Caco-2 (cell line): Measurements from ENCODE around the gene TTC7B. TPM values are rescaled to one million over a fixed set of nuclear protein-coding genes. Genes with fewer than 3 reads are reported as not detected.

ENCODE experiments used
- BruUV-seq: library from RNA; stranded (reverse); fragments of 400-500 nt; replicated peaks from 2 replicates; lab custom pipeline; 2021; lab: Mats Ljungman, UMichigan
- CTCF ChIA-PET: fragments of 300-600 bp; sonication (Branson Sonifier 250); formaldehyde crosslinking; loops from one replicate; lab custom pipeline; 2022; ENCODE audit warnings: antibody characterized with exemption; lab: Charles Lee
- POLR2A ChIA-PET: fragments of 300-600 bp; sonication (Branson Sonifier 250); formaldehyde crosslinking; loops from one replicate; lab custom pipeline; 2022; ENCODE audit warnings: antibody characterized with exemption; lab: Charles Lee
- DNase-seq, 2 experiments: peaks; one replicate each; pipeline versions ENCODE4 v3.0.0 to v3.0.0-alpha.2; 2020 to 2022
- H3K27me3 ChIP-seq: replicated peaks from 2 replicates; pipeline ENCODE4 v1.6.0; 2011; ENCODE audit warnings: low read length; ENCODE audit not compliant: control insufficient read depth, insufficient read depth
- H3K36me3 ChIP-seq: 2 replicates; pipeline ENCODE4 v1.5.1; 2011; ENCODE audit warnings: low read length; ENCODE audit not compliant: control insufficient read depth, insufficient read depth
- H3K4me1 ChIP-seq: fragments of 250-450 bp; sonication (Bioruptor Pico); 2 replicates; pipeline ENCODE4 v1.5.1; 2020; ENCODE audit warnings: mild to moderate bottlenecking
- H3K4me3 ChIP-seq: 2 replicates; pipeline ENCODE4 v1.5.1; 2011; ENCODE audit warnings: low read depth, mild to moderate bottlenecking, control low read depth, low read length
- H3K9me3 ChIP-seq: fragments of 250-450 bp; sonication (Bioruptor Pico); 2 replicates; pipeline ENCODE4 v1.5.1; 2020; ENCODE audit warnings: mild to moderate bottlenecking, moderate library complexity
- H3K27ac Mint-ChIP-seq: one replicate; pipeline ENCODE4 v1.8.0; 2022; ENCODE audit warnings: mixed read lengths; ENCODE audit not compliant: unreplicated experiment
- H3K27me3 Mint-ChIP-seq: one replicate; pipeline ENCODE4 v1.8.0; 2022; ENCODE audit warnings: mixed read lengths; ENCODE audit not compliant: insufficient read depth, unreplicated experiment
- H3K36me3 Mint-ChIP-seq: one replicate; pipeline ENCODE4 v1.8.0; 2022; ENCODE audit warnings: mild to moderate bottlenecking, mixed read lengths; ENCODE audit not compliant: insufficient read depth, unreplicated experiment
- H3K4me1 Mint-ChIP-seq: one replicate; pipeline ENCODE4 v1.8.0; 2022; ENCODE audit warnings: low read depth, mixed read lengths; ENCODE audit not compliant: unreplicated experiment
- H3K4me3 Mint-ChIP-seq: one replicate; pipeline ENCODE4 v1.8.0; 2022; ENCODE audit warnings: mild to moderate bottlenecking, moderate library complexity, mixed read lengths; ENCODE audit not compliant: unreplicated experiment
- H3K9me3 Mint-ChIP-seq: one replicate; pipeline ENCODE4 v1.8.0; 2022; ENCODE audit warnings: mixed read lengths; ENCODE audit not compliant: unreplicated experiment
- CTCF ChIP-seq, 2 experiments: fragments of 200-600 bp in 1 of 2; IDR thresholded peaks; 1 replicate in 1 of 2; 2 replicates in 1 of 2; pipeline versions ENCODE4 v1.5.1 to v1.8.0; 2011 to 2022; ENCODE audit warnings: antibody characterized with exemption in 1 of 2, control low read depth in 1 of 2, inconsistent platforms in 1 of 2, low read depth in 1 of 2, low read length in 1 of 2, mild to moderate bottlenecking in 1 of 2, moderate library complexity in 1 of 2; ENCODE audit not compliant: insufficient read depth in 1 of 2, severe bottlenecking in 1 of 2, unreplicated experiment in 1 of 2
- intact Hi-C: fragments of 100-400 bp; cut with micrococcal nuclease; formaldehyde crosslinking; loops from one replicate; pipeline ENCODE4 v1.10.0; 2022; ENCODE audit not compliant: unreplicated experiment
- total RNA-seq: library from RNA; stranded (reverse); gene quantifications from 2 replicates; pipeline ENCODE4 v1.2.3, GENCODE V29; 2022

Gene TTC7B
- total RNA-seq, 1 experiment from 2014 or later: 28.5 TPM

- BruUV-seq: no TSS peak
These were observed 239.6 kb downstream of the TTC7B start for GRCh38 chr14:90576581-90576980.

GRCh38 chr14:90575781-90576180, 240.4 kb downstream of the TTC7B start:
- no peak overlapping the region for H3K4me3 ChIP-seq
- BruUV-seq: no TSS peak
- no peak for DNase-seq
- Mint-ChIP-seq H3K4me1 (no peaks in the 10 kb centered on the region), H3K9me3 (no peaks in the 10 kb centered on the region), H3K36me3 (no peaks in the 10 kb centered on the region), H3K4me3 (no peak overlapping the region), H3K27me3 (no peaks in the 10 kb centered on the region), H3K27ac (no peak overlapping the region)
- TF ChIP-seq CTCF (IDR thresholded peaks at IDR 0.05; ENCODE audit: insufficient read depth in 1 of 2, low read depth in 1 of 2, low read length in 1 of 2, severe bottlenecking in 1 of 2, unreplicated experiment in 1 of 2): no peak
- H3K4me1 ChIP-seq: no peaks in the 10 kb centered on the region
- no peaks in the 10 kb centered on the region for H3K27me3 ChIP-seq
- H3K36me3 ChIP-seq: no peaks in the 10 kb centered on the region
- POLR2A ChIA-PET: no interaction called here
- H3K9me3 ChIP-seq: no peaks in the 10 kb centered on the region
- intact Hi-C loops: no loop called here
- CTCF ChIA-PET: interaction anchor here (0.7 kb wide), 1 partner anchor 58 kb away, joined by 3 read pairs; no protein-coding TSS in a partner anchor

More at GRCh38 chr14:90576581-90576980, 239.6 kb downstream of the TTC7B start:
- Mint-ChIP-seq H3K4me3 (no peak overlapping the region), H3K27me3 (no peaks in the 10 kb centered on the region), H3K9me3 (no peaks in the 10 kb centered on the region), H3K36me3 (no peaks in the 10 kb centered on the region), H3K4me1 (no peaks in the 10 kb centered on the region), H3K27ac (no peak overlapping the region)
- Histone ChIP-seq H3K27me3 (no peaks in the 10 kb centered on the region), H3K4me1 (no peaks in the 10 kb centered on the region), H3K4me3 (no peak overlapping the region), H3K9me3 (no peaks in the 10 kb centered on the region), H3K36me3 (no peaks in the 10 kb centered on the region)
- DNase-seq: no peak
- POLR2A ChIA-PET: no interaction called here
- intact Hi-C loops: no loop called here
- no peak for TF ChIP-seq CTCF (IDR thresholded peaks at IDR 0.05; ENCODE audit: insufficient read depth in 1 of 2, low read depth in 1 of 2, low read length in 1 of 2, severe bottlenecking in 1 of 2, unreplicated experiment in 1 of 2)
- CTCF ChIA-PET: no interaction called here

- DNase-seq: no peak
- no peaks in the 10 kb centered on the region for H3K36me3 ChIP-seq
- Mint-ChIP-seq H3K36me3 (no peaks in the 10 kb centered on the region), H3K4me3 (no peak overlapping the region), H3K27me3 (no peaks in the 10 kb centered on the region), H3K27ac (no peak overlapping the region), H3K9me3 (no peaks in the 10 kb centered on the region), H3K4me1 (no peaks in the 10 kb centered on the region)
- no peaks in the 10 kb centered on the region for H3K4me1 ChIP-seq
- intact Hi-C loops: no loop called here
- BruUV-seq: no TSS peak
- H3K27me3 ChIP-seq: no peaks in the 10 kb centered on the region
- ChIA-PET CTCF (interaction anchor here (0.7 kb wide), 1 partner anchor 58 kb away, joined by 3 read pairs; no protein-coding TSS in a partner anchor), POLR2A (no interaction called here)
- no peak overlapping the region for H3K4me3 ChIP-seq
- no peaks in the 10 kb centered on the region for H3K9me3 ChIP-seq
- TF ChIP-seq CTCF (IDR thresholded peaks at IDR 0.05; ENCODE audit: insufficient read depth in 1 of 2, low read depth in 1 of 2, low read length in 1 of 2, severe bottlenecking in 1 of 2, unreplicated experiment in 1 of 2): no peak
These were observed 240.9 kb downstream of the TTC7B start for GRCh38 chr14:90575336-90575735.
